ENCODE measurements around the gene SACS.

Gene SACS

DNA sequence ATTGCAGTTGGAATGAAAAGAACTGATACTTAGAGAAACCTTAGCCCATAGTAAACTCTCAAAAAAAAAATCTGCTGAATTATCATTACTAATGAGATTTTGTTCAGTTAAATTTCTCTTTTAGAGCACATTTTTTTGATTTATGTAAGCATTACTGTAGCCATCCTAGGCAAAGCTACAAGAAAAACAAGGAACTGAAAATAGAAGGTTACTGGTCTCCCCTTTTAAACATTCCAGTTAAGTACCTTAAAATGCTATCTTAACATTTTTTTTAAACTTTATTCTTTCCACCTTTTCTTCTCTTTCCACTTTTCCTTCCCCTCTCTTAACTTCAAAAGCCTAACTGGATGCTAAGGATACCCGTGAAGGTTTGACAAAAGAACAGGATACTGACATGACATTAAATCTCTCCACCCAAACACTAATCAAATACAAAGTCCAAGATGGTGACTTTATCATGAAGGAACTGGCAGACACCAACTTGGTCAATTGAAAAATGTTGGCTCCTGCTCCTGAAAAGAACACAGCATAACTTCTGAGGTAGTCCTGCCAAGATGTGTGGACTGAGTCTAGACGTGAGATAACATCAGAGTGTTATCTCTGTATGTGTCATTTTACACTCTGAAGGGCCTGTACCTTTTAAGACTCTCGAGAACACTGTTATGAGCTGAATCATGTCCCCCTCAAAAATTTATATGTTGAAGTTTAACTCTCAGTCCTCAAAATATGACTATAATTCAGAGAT lies 29.5 kb upstream of the SACS start:
- H3K4me3 ChIP-seq (ENCODE audit: low read length): no peak overlapping the region
- TF ChIP-seq, protein P1, sequence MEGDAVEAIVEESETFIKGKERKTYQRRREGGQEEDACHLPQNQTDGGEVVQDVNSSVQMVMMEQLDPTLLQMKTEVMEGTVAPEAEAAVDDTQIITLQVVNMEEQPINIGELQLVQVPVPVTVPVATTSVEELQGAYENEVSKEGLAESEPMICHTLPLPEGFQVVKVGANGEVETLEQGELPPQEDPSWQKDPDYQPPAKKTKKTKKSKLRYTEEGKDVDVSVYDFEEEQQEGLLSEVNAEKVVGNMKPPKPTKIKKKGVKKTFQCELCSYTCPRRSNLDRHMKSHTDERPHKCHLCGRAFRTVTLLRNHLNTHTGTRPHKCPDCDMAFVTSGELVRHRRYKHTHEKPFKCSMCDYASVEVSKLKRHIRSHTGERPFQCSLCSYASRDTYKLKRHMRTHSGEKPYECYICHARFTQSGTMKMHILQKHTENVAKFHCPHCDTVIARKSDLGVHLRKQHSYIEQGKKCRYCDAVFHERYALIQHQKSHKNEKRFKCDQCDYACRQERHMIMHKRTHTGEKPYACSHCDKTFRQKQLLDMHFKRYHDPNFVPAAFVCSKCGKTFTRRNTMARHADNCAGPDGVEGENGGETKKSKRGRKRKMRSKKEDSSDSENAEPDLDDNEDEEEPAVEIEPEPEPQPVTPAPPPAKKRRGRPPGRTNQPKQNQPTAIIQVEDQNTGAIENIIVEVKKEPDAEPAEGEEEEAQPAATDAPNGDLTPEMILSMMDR (IDR thresholded peaks at IDR 0.05; ENCODE audit: insufficient read depth, low read depth, low read length, missing control alignments): no peak
- no peak for DNase-seq (ENCODE audit: low read depth)

DNA sequence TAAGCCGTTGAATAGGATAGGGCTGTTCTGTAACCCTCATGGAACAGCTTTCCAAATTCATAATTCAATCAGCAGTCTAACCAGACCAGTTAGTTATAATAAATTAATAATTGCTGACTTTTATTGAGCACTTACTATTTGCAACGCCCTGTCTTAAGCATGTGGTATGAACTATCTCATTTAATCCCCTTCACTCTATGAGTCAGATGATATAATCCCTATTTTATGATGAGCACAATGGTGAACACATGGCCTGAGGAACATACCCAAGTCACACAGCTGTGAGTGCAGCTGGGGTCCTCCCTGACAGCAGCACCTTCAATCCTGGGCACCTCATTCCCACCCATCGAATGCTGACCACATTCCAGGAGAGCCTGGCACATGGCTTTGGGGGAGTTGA lies 28.0 kb upstream of the SACS start:
- no peak for DNase-seq (ENCODE audit: low read depth)
- no peak overlapping the region for H3K4me3 ChIP-seq (ENCODE audit: low read length)
- TF ChIP-seq, protein P1 (IDR thresholded peaks at IDR 0.05; ENCODE audit: insufficient read depth, low read depth, low read length, missing control alignments): no peak

- TF ChIP-seq, protein P1 (IDR thresholded peaks at IDR 0.05; ENCODE audit: insufficient read depth, low read depth, low read length, missing control alignments): no peak
- DNase-seq (ENCODE audit: low read depth): no peak
- no peak overlapping the region for H3K4me3 ChIP-seq (ENCODE audit: low read length)
Measured at GRCh38 chr13:23460921-23461320, 27.4 kb upstream of the SACS start.

DNA sequence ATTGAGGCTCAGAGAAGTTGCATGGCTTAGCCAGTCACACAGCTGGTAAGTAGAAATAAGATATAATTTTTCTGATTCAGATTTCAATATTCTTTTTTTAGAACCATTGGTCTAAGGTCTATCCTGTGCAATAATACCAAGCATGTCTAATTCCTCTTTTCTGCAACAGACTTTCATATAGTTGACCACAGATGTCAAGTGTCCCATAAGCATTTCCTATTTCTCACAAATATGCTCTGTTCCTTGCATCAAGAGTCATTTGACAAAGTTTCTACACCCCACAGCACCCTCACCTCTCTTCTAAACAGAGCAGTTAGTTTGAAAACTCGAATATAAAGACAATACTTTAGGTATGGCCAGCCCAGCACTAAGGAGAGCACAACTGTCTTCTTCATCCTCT lies 26.8 kb upstream of the SACS start:
- H3K4me3 ChIP-seq (ENCODE audit: low read length): no peak overlapping the region
- TF ChIP-seq, protein P1 (IDR thresholded peaks at IDR 0.05; ENCODE audit: insufficient read depth, low read depth, low read length, missing control alignments): no peak
- DNase-seq (ENCODE audit: low read depth): no peak

DNA sequence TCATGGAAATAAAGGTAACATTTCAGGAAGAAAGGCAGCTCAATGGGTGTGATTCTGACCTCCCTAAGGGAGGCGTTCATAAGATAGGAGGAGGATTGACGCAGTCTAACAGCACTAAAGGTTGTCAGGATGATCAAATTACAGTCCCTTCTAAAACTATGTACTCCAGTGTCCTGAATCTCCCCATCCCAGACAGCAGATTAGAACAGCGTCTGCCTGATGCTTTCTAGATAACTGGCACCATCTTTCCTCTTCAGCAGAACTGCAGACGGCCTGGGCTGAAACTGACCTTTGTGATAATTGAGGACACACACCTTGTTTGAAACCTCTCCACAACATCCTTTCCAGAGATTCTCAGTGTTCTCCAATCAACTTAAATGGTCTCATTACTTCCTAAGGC lies 25.5 kb upstream of the SACS start:
- no peak overlapping the region for H3K4me3 ChIP-seq (ENCODE audit: low read length)
- no peak for DNase-seq (ENCODE audit: low read depth)
- TF ChIP-seq, protein P1 (IDR thresholded peaks at IDR 0.05; ENCODE audit: insufficient read depth, low read depth, low read length, missing control alignments): no peak

DNA sequence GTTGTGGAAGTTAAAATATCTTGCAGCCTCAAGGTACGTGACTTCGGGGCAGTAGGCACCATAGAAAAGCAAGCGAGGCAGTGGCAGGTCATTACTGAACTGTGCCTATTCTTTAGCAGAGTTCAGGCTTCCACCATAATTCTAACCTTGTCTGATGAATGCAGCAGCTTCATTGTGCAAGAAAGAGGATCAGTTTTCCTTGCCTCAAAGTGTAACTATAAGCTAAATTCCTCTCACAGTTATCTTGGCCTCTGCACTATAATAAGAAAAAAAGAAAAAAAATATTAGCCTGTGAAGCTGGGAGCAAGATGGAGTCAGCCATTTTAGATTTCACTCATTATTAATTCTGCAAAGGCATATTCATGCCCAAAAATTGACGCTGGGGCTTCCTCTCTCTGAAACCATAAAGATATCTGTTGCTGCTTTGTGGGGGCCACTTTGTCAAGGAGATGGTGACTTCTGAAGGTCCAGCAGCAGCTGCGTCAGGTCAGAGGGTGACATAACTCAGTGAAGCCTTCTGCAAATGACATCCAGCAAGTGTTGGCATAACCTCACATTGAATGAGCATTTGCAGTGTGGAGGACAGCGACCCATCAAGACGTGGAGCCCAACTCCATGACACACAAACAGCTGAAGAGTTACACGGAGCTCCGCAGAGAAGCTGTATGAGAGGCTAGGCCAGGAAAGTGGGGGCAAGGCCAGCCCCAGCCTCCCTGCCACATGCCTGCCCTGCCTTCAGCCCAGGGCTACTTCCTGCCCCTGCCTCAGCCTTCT lies 23.1 kb upstream of the SACS start:
- DNase-seq (ENCODE audit: low read depth): no peak
- TF ChIP-seq, protein P1 (IDR thresholded peaks at IDR 0.05; ENCODE audit: insufficient read depth, low read depth, low read length, missing control alignments): no peak
- H3K4me3 ChIP-seq (ENCODE audit: low read length): no peak overlapping the region
